Smooth muscle cell of the brain vasculature (primary cell): ENCODE data around the gene WNT10A.

Source experiments
- DNase-seq: peaks from one replicate; pipeline ENCODE4 v3.0.0-alpha.2; 2012; ENCODE audit warnings: low read depth, low spot score

The WNT10A gene

GRCh38 chr2:218877331-218877730 lies 3.3 kb upstream of the WNT10A start:
- DNase-seq = no peak

GRCh38 chr2:218877891-218878290 lies 2.8 kb upstream of the WNT10A start:
- DNase-seq = no peak

- DNase-seq = no peak
These were observed 2.2 kb upstream of the WNT10A start for GRCh38 chr2:218878486-218878885.

- no peak for DNase-seq
These were observed 1.5 kb upstream of the WNT10A start for GRCh38 chr2:218878926-218879761.

GRCh38 chr2:218879776-218880101 lies 913 bp upstream of the WNT10A start:
- no peak for DNase-seq

- no peak for DNase-seq
These were observed 375 bp downstream of the WNT10A start for GRCh38 chr2:218880859-218881594.

- no peak for DNase-seq
These were observed 1.2 kb downstream of the WNT10A start for GRCh38 chr2:218881744-218882460.

GRCh38 chr2:218882461-218882816 lies 1.8 kb downstream of the WNT10A start:
- DNase-seq = no peak

- DNase-seq = no peak
These were observed 2.3 kb downstream of the WNT10A start for GRCh38 chr2:218882866-218883366.

GRCh38 chr2:218883491-218884490 lies 3.1 kb downstream of the WNT10A start:
- DNase-seq = no peak

- DNase-seq = no peak
These were observed 3.9 kb downstream of the WNT10A start for GRCh38 chr2:218884519-218884918.

GRCh38 chr2:218885981-218886947 lies 5.6 kb downstream of the WNT10A start:
- no peak for DNase-seq

GRCh38 chr2:218887079-218887478 lies 6.4 kb downstream of the WNT10A start:
- no peak for DNase-seq

- no peak for DNase-seq
These were observed 7.7 kb downstream of the WNT10A start for GRCh38 chr2:218888341-218888740.

GRCh38 chr2:218889937-218890336 lies 9.3 kb downstream of the WNT10A start:
- DNase-seq = no peak

GRCh38 chr2:218890369-218890768 lies 9.7 kb downstream of the WNT10A start:
- DNase-seq = no peak

- DNase-seq = no peak
These were observed 10.9 kb downstream of the WNT10A start for GRCh38 chr2:218891275-218892135.

- no peak for DNase-seq
These were observed 12.2 kb downstream of the WNT10A start for GRCh38 chr2:218892693-218893348.
